Skeletal muscle satellite cell (primary cell): Measurements from ENCODE around the gene CRIM1.

Experiments
- H3K27me3 ChIP-seq: 2 replicates; pipeline ENCODE4 v1.7.0; 2013; ENCODE audit warnings: low read length; ENCODE audit not compliant: control insufficient read depth, insufficient read depth
- H3K36me3 ChIP-seq: 2 replicates; pipeline ENCODE4 v1.7.0; 2013; ENCODE audit warnings: mild to moderate bottlenecking, control low read depth, low read length; ENCODE audit not compliant: insufficient read depth
- H3K4me1 ChIP-seq: 2 replicates; pipeline ENCODE4 v1.7.0; 2013; ENCODE audit warnings: low read length; ENCODE audit not compliant: control insufficient read depth, insufficient read depth
- H3K4me2 ChIP-seq: 2 replicates; pipeline ENCODE4 v1.7.0; 2013; ENCODE audit warnings: mild to moderate bottlenecking, low read length
- H3K4me3 ChIP-seq: 2 replicates; pipeline ENCODE4 v1.7.0; 2013; ENCODE audit warnings: low read length
- H3K9ac ChIP-seq: 2 replicates; pipeline ENCODE4 v1.7.0; 2013; ENCODE audit warnings: mild to moderate bottlenecking, low read depth, low read length, moderate library complexity
- H3K9me3 ChIP-seq: replicated peaks from 2 replicates; pipeline ENCODE4 v1.7.0; 2013; ENCODE audit warnings: mild to moderate bottlenecking, control low read depth, low read length

Gene CRIM1

DNA sequence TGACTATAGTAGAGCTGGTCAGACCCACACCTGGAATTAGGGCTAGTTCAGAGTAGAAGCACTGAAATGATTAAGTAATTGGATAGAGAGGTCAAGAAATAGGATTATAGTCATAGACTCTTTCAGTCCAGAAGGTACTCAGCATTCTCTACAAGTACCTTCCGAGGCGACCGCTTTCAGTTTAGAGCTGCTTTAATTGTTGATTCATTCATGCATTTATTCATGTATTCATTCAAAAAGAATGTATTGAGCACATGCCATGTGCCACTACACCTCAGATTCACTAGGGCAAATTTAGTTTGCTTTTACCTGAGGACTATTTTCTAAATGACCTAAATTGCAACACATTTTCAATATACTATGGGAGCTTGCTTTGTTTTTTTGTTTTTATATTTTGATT, 48.7 kb downstream of the CRIM1 start:
- H3K4me1 ChIP-seq: peaks cover 63% of the 10 kb centered on the region
- peak overlapping the region; percentile 17 for H3K4me2 ChIP-seq
- H3K9ac ChIP-seq: peak overlapping the region; percentile 26
- no peaks in the 10 kb centered on the region for H3K9me3 ChIP-seq
- no peaks in the 10 kb centered on the region for H3K27me3 ChIP-seq
- H3K36me3 ChIP-seq: peaks cover 63% of the 10 kb centered on the region
- H3K4me3 ChIP-seq: no peak overlapping the region

GRCh38 chr2:36404754-36405153, 49.2 kb downstream of the CRIM1 start:
- Histone ChIP-seq H3K9me3 (no peaks in the 10 kb centered on the region), H3K4me1 (peaks cover 61% of the 10 kb centered on the region), H3K27me3 (no peaks in the 10 kb centered on the region), H3K4me2 (no peak overlapping the region), H3K4me3 (no peak overlapping the region), H3K9ac (no peak overlapping the region), H3K36me3 (peaks cover 60% of the 10 kb centered on the region)

DNA sequence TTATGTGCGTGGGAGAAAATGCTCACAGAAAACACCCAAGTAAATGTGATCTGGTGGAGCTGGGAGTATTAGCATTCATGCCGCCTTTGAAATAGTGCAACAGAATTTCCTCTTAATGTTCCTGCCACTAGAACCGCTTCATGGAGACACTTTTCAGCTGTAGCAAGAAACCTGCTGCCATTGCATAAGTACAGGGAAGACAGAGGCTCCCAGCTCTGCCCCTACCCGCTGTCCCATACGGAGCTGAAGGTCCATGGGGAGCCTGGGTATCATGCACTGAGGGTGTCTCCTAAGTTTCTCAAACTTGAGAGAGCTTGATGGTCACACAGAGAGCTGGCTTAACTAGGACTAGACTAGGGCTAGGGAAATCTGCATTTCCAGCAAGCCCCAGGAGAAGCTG, 49.6 kb downstream of the CRIM1 start:
- Histone ChIP-seq H3K4me1 (peaks cover 65% of the 10 kb centered on the region), H3K4me2 (no peak overlapping the region), H3K4me3 (no peak overlapping the region), H3K9me3 (no peaks in the 10 kb centered on the region), H3K36me3 (peaks cover 56% of the 10 kb centered on the region), H3K9ac (no peak overlapping the region), H3K27me3 (no peaks in the 10 kb centered on the region)

- no peaks in the 10 kb centered on the region for H3K27me3 ChIP-seq
- H3K9me3 ChIP-seq: no peaks in the 10 kb centered on the region
- no peak overlapping the region for H3K9ac ChIP-seq
- H3K36me3 ChIP-seq: peaks cover 50% of the 10 kb centered on the region
- peaks cover 69% of the 10 kb centered on the region for H3K4me1 ChIP-seq
- H3K4me2 ChIP-seq: no peak overlapping the region
- no peak overlapping the region for H3K4me3 ChIP-seq
Measured at GRCh38 chr2:36406296-36406695, 50.7 kb downstream of the CRIM1 start.

GRCh38 chr2:36407413-36407812, 51.8 kb downstream of the CRIM1 start:
- Histone ChIP-seq H3K9me3 (no peaks in the 10 kb centered on the region), H3K4me1 (peaks cover 78% of the 10 kb centered on the region), H3K9ac (no peak overlapping the region), H3K36me3 (peaks cover 47% of the 10 kb centered on the region), H3K4me3 (no peak overlapping the region), H3K4me2 (no peak overlapping the region), H3K27me3 (no peaks in the 10 kb centered on the region)

DNA sequence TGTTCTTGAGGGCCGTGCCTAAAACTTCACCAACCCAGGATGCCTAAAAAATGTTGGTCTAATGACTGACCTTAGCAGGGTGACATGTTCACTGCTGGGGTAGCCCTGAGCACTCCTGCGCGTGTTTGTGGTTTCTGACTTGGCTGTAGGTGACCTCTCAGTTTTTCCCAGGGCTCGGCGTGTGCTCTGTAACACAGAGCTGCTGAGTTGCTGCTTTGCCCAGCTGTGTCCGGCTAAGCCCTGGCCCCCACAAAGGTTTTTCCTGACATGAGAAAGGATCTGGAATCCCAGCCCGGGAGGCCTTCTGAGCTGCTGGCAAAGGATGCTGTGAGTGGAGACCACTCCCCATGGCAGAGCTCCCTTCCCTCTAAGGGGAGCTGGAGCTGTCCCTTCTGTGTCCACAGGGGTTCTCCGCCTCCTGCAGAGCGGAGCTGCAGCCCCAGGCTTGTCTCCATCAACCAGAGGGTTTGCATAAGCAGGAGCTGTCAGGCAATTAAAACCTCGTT, 52.7 kb downstream of the CRIM1 start:
- Histone ChIP-seq H3K36me3 (peaks cover 42% of the 10 kb centered on the region), H3K4me3 (no peak overlapping the region), H3K4me2 (no peak overlapping the region), H3K27me3 (no peaks in the 10 kb centered on the region), H3K4me1 (peaks cover 78% of the 10 kb centered on the region), H3K9me3 (no peaks in the 10 kb centered on the region), H3K9ac (peak overlapping the region; percentile 16)

- Histone ChIP-seq H3K36me3 (peaks cover 48% of the 10 kb centered on the region), H3K9me3 (no peaks in the 10 kb centered on the region), H3K27me3 (no peaks in the 10 kb centered on the region), H3K9ac (no peak overlapping the region), H3K4me1 (peaks cover 79% of the 10 kb centered on the region), H3K4me2 (no peak overlapping the region), H3K4me3 (no peak overlapping the region)
Measured at GRCh38 chr2:36409335-36409734, 53.8 kb downstream of the CRIM1 start.

DNA sequence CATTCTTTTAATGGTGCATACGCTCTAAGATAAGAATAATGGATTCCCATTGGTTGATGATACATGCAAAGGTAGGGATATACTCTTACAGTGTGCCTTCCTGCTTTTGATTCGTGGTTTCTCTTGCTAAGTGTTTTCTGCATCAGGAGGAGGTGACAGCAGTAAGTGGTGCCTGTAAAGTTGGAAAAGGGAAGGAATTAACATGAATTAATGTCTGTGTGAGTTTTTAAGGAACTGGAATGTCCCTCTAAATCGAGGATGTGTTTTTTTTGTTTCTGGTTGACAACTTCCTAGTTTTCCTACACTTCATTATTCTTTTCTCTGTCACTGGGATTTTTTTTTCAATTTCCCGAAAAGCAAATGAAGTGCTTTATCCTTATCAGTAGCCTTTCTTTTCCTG, 54.4 kb downstream of the CRIM1 start:
- no peaks in the 10 kb centered on the region for H3K9me3 ChIP-seq
- H3K9ac ChIP-seq: no peak overlapping the region
- H3K4me1 ChIP-seq: peaks cover 79% of the 10 kb centered on the region
- no peaks in the 10 kb centered on the region for H3K27me3 ChIP-seq
- peaks cover 54% of the 10 kb centered on the region for H3K36me3 ChIP-seq
- H3K4me2 ChIP-seq: no peak overlapping the region
- no peak overlapping the region for H3K4me3 ChIP-seq

- peaks cover 83% of the 10 kb centered on the region for H3K4me1 ChIP-seq
- no peaks in the 10 kb centered on the region for H3K27me3 ChIP-seq
- H3K4me2 ChIP-seq: no peak overlapping the region
- H3K36me3 ChIP-seq: peaks cover 56% of the 10 kb centered on the region
- no peak overlapping the region for H3K4me3 ChIP-seq
- no peaks in the 10 kb centered on the region for H3K9me3 ChIP-seq
- no peak overlapping the region for H3K9ac ChIP-seq
Measured at GRCh38 chr2:36410681-36411080, 55.1 kb downstream of the CRIM1 start.

DNA sequence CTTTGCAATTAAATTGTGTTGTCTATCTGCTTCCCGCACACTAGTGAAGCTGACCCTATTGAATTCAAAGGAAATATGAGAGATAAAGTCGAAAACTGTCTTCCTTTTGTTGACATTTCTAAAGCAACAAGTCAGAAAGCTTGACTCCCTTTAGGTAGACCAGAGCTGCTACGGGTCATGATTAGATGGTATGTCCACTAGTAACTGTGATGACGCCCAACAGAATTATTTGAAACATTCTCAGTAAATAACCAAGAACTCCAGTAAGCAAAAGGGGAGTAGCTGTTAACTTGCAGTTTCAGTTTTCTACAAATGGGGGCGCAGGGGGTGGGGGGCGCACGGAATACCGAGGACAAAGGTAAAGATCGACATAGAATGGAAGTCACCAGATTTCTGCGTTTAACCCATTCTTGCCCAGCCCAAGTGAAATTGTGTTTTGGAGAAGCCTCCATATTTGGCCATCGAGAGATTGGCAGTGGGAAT, 56.4 kb downstream of the CRIM1 start:
- Histone ChIP-seq H3K27me3 (no peaks in the 10 kb centered on the region), H3K9me3 (no peaks in the 10 kb centered on the region), H3K36me3 (peaks cover 56% of the 10 kb centered on the region), H3K4me2 (peak overlapping the region; percentile 50), H3K9ac (no peak overlapping the region), H3K4me1 (peaks cover 77% of the 10 kb centered on the region), H3K4me3 (no peak overlapping the region)

- no peaks in the 10 kb centered on the region for H3K27me3 ChIP-seq
- no peak overlapping the region for H3K4me3 ChIP-seq
- peak overlapping the region; percentile 26 for H3K4me2 ChIP-seq
- H3K9me3 ChIP-seq: no peaks in the 10 kb centered on the region
- peaks cover 55% of the 10 kb centered on the region for H3K36me3 ChIP-seq
- peaks cover 66% of the 10 kb centered on the region for H3K4me1 ChIP-seq
- no peak overlapping the region for H3K9ac ChIP-seq
Measured at GRCh38 chr2:36413218-36413617, 57.6 kb downstream of the CRIM1 start.

DNA sequence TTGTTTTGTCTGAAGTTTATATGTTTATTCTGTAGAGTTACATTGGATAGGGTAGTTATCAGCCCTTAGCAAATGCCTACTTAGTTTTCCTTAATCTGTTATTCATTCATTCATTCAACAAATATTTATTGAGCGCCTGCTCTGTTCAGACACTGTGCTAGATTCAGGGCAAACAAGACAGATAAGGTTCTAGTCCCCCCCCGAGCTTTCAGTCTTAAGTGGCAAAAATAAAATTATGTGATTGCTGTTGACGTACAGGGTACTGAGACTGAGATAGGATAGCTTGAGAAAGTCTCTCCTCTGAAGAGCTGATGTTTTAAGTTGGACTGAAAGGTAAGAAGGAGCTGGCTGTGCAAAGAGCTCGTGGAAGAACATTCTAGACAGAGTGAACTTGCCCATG, 58.7 kb downstream of the CRIM1 start:
- peaks cover 50% of the 10 kb centered on the region for H3K36me3 ChIP-seq
- H3K4me2 ChIP-seq: no peak overlapping the region
- H3K4me1 ChIP-seq: peaks cover 60% of the 10 kb centered on the region
- H3K9me3 ChIP-seq: no peaks in the 10 kb centered on the region
- H3K27me3 ChIP-seq: no peaks in the 10 kb centered on the region
- H3K9ac ChIP-seq: no peak overlapping the region
- no peak overlapping the region for H3K4me3 ChIP-seq
